Thyroid gland (tissue), 4 donors: ENCODE data around the gene ECPAS. TPM values are rescaled to one million over a fixed set of nuclear protein-coding genes. Genes with fewer than 3 reads are reported as not detected.
"Not testable (repeated sequence)": the region's sequence is repeated elsewhere in the genome, so short reads cannot be mapped to it uniquely, and the experiment has no call there.

Source experiments
- DNase-seq, 2 donors: peaks; one replicate each; pipeline ENCODE4 v3.0.0-alpha.2; 2019
- H3K27ac ChIP-seq, 3 donors: fragments of 200-600 bp; sonication (generic); 1 replicate in 2 of 3; 2 replicates in 1 of 3; pipeline ENCODE4 v1.5.1; 2016 to 2019; ENCODE audit warnings: mild to moderate bottlenecking in 1 of 3, moderate library complexity in 1 of 3
- H3K27me3 ChIP-seq: fragments of 200-600 bp; sonication (generic); one replicate; pipeline ENCODE4 v1.5.1; 2019
- H3K36me3 ChIP-seq, 2 donors: fragments of 200-600 bp; sonication (generic); one replicate each; pipeline ENCODE4 v1.5.1; 2016 to 2019
- H3K4me1 ChIP-seq, 2 donors: fragments of 200-600 bp; sonication (generic); one replicate each; pipeline ENCODE4 v1.5.1; 2017 to 2019
- H3K4me3 ChIP-seq, 3 donors: fragments of 200-600 bp; sonication (generic); replicated peaks in 1 of 3; 1 replicate in 2 of 3; 2 replicates in 1 of 3; pipeline ENCODE4 v1.5.1; 2016; ENCODE audit warnings: mild to moderate bottlenecking in 1 of 3
- H3K9me3 ChIP-seq: fragments of 200-600 bp; sonication (generic); one replicate; pipeline ENCODE4 v1.5.1; 2017
- CTCF ChIP-seq, 6 experiments: fragments of 200-600 bp in 3 of 6; fragments of 450-650 bp in 3 of 6; sonication (generic) in 3 of 6; IDR thresholded peaks; one replicate each; pipeline ENCODE4 v1.5.1; 2016 to 2019; ENCODE audit warnings: antibody characterized with exemption in 6 of 6, mild to moderate bottlenecking in 2 of 6, inconsistent platforms in 1 of 6, moderate library complexity in 1 of 6
- POLR2A ChIP-seq, 2 donors: fragments of 450-650 bp; IDR thresholded peaks; one replicate each; pipeline ENCODE4 v1.6.1; 2017; ENCODE audit warnings: antibody characterized with exemption in 2 of 2, mild to moderate bottlenecking in 2 of 2, moderate library complexity in 1 of 2
- WGBS, 2 donors: methylation state at CpG; one replicate each; pipeline ENCODE4 v1.1.5; 2017; 5-methylcytosine and 5-hydroxymethylcytosine counted together
- intact Hi-C: fragments of 100-400 bp; cut with DNase I; formaldehyde crosslinking; loops from one replicate; pipeline ENCODE4 v1.15.1; 2023
- total RNA-seq, 4 donors: library from RNA; depleted of rRNA; stranded (reverse); fragments of >200 nt; gene quantifications; one replicate each; pipeline ENCODE4 v1.2.3, GENCODE V29; 2016

The ECPAS gene
- total RNA-seq, 4 donors from 2014 or later, result 78.1 to 128 (median 81.5) TPM

- intact Hi-C loops, result no loop called here
- H3K4me1 ChIP-seq, result no peaks in the 10 kb centered on the region
These were observed 18.3 kb upstream of the ECPAS start for GRCh38 chr9:111502506-111502905.

GRCh38 chr9:111501648-111502047 is 17.5 kb upstream of the ECPAS start:
- no peaks in the 10 kb centered on the region for H3K36me3 ChIP-seq
- no peak overlapping the region for H3K4me3 ChIP-seq
- H3K4me1 ChIP-seq, result no peaks in the 10 kb centered on the region
- intact Hi-C loops, result no loop called here
- WGBS, 2 donors, result 90 to 96% methylated on average over 3 to 4 of the region's 6 CpGs
- no peaks in the 10 kb centered on the region for H3K9me3 ChIP-seq
- no peak for TF ChIP-seq POLR2A (IDR thresholded peaks at IDR 0.05)
- TF ChIP-seq CTCF (IDR thresholded peaks at IDR 0.05), result no peak
- no peak overlapping the region for H3K27ac ChIP-seq
- no peaks in the 10 kb centered on the region for H3K27me3 ChIP-seq
- no peak for DNase-seq

More at GRCh38 chr9:111502506-111502905, 18.3 kb upstream of the ECPAS start:
- Histone ChIP-seq H3K36me3 (no peaks in the 10 kb centered on the region), H3K27ac (no peak overlapping the region), H3K9me3 (no peaks in the 10 kb centered on the region), H3K27me3 (no peaks in the 10 kb centered on the region), H3K4me3 (no peak overlapping the region)
- DNase-seq, result peak in 1 of 2 donors; percentile 7
- WGBS, 2 donors, result 69 to 83% methylated on average over 2 to 3 of the region's 3 CpGs
- no peak for TF ChIP-seq POLR2A (IDR thresholded peaks at IDR 0.05)
- TF ChIP-seq CTCF (IDR thresholded peaks at IDR 0.05), result no peak

GRCh38 chr9:111501005-111501562 is 16.9 kb upstream of the ECPAS start:
- H3K4me3 ChIP-seq, result no peak overlapping the region
- intact Hi-C loops, result no loop called here

GRCh38 chr9:111497196-111497595 is 13.0 kb upstream of the ECPAS start:
- H3K27ac ChIP-seq, intact Hi-C loops: not testable (repeated sequence)
- 87 to 95% methylated on average over 2 of the region's 2 CpGs for WGBS, 2 donors

More at GRCh38 chr9:111501005-111501562, 16.9 kb upstream of the ECPAS start:
- 90 to 92% methylated on average over 12 to 14 of the region's 16 CpGs for WGBS, 2 donors
- no peaks in the 10 kb centered on the region for H3K4me1 ChIP-seq
- H3K27me3 ChIP-seq, result no peaks in the 10 kb centered on the region
- no peak overlapping the region for H3K27ac ChIP-seq
- DNase-seq, result no peak
- H3K9me3 ChIP-seq, result no peaks in the 10 kb centered on the region
- no peak for TF ChIP-seq CTCF (IDR thresholded peaks at IDR 0.05)
- no peak for TF ChIP-seq POLR2A (IDR thresholded peaks at IDR 0.05)
- no peaks in the 10 kb centered on the region for H3K36me3 ChIP-seq

GRCh38 chr9:111484572-111484894 is 350 bp upstream of the ECPAS start:
- peak overlapping the region; percentile 60 to 65 (median 61) for H3K4me3 ChIP-seq
- TF ChIP-seq POLR2A (IDR thresholded peaks at IDR 0.05) (no peak), CTCF (IDR thresholded peaks at IDR 0.05) (no peak)
- no peaks in the 10 kb centered on the region for H3K27me3 ChIP-seq
- 4% methylated on average over 4 of the region's 4 CpGs for WGBS, 2 donors
- H3K9me3 ChIP-seq, result no peaks in the 10 kb centered on the region
- intact Hi-C loops, result no loop called here
- no peak for DNase-seq
- no peaks in the 10 kb centered on the region for H3K36me3 ChIP-seq
- H3K4me1 ChIP-seq, result peaks cover 13 to 14% of the 10 kb centered on the region in 2 donors
- H3K27ac ChIP-seq, result peak overlapping the region; percentile 86 to 97 (median 93)

More at GRCh38 chr9:111497196-111497595, 13.0 kb upstream of the ECPAS start:
- not testable (repeated sequence) for H3K4me3 ChIP-seq, DNase-seq, H3K36me3 ChIP-seq, H3K4me1 ChIP-seq, H3K27me3 ChIP-seq, H3K9me3 ChIP-seq
